ENCODE results near the gene NOL9.
A peak's percentile ranks its signal among the peaks of the same experiment; 100 is the strongest.
"Not testable (repeated sequence)": the region's sequence is repeated elsewhere in the genome, so short reads cannot be mapped to it uniquely, and the experiment has no call there.

Gene NOL9

DNA sequence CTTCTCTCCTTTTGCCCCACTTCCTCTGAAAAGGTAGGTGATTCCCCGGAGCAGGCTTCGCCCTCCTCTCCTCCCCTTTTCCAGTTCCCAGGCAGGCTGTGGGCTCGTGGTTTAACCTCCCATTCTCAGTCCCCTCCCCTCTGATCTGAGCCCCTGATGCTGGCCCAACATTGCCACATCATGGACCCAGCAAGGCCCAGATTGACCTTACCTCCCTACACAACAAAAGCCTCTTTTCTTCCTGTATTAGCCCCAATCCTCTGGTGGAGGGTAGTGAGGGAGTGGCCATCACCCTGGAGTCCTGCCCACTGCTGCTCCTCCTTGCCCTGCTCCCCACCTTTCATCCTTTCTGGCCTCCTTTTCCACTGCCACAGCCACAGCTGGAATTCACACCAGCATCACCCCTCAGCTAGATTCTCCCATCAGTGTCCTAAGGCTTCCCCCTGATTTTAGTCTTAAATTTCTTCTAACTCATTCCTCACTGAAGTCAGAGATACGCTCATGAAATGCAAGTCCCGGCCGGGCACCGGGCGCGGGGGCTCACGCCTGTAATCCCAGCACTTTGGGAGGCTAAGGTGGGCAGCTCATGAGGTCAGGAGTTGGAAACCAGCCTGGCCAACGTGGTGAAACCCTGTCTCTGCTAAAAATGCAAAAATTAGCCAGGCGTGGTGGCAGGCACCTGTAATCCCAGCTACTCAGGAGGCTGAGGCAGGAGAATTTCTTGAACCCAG lies 18.5 kb upstream of the NOL9 start:
- DNase-seq (ENCODE audit: low read depth), result no peak

DNA sequence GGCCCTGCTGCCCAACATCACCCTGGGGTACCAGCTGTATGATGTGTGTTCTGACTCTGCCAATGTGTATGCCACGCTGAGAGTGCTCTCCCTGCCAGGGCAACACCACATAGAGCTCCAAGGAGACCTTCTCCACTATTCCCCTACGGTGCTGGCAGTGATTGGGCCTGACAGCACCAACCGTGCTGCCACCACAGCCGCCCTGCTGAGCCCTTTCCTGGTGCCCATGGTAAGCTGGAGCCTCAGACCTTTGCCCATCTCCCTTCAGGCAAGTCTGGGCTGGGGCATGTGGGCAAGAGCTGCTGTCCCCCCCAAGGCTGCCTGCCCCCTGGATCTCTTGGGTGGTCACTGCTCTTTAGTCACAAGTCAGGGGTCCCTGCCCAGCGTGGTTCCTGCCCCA lies 16.7 kb upstream of the NOL9 start:
- DNase-seq (ENCODE audit: low read depth), result no peak

DNA sequence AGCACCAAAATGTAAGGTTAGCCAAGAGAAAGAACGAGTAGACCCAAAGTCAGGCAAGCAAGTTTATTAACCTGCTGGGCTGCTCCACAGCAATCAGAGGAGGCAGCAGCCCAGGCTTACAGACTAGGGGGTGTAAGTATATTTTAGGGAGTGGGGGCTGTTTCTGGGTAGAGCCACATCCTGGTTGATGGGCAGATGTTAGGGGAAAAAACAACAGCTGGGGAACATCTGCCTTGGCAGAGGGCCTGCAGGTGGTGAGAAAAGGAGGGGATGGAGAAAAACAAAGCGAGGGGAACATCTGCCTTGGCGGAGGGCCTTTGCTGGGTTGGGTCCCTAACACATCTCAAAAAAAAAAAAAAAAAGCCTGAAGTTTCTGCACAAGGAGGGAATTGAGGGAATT lies 15.8 kb upstream of the NOL9 start:
- DNase-seq (ENCODE audit: low read depth), result no peak

- no peak for DNase-seq (ENCODE audit: low read depth)
These were observed 14.7 kb upstream of the NOL9 start for GRCh38 chr1:6569033-6569432.

DNA sequence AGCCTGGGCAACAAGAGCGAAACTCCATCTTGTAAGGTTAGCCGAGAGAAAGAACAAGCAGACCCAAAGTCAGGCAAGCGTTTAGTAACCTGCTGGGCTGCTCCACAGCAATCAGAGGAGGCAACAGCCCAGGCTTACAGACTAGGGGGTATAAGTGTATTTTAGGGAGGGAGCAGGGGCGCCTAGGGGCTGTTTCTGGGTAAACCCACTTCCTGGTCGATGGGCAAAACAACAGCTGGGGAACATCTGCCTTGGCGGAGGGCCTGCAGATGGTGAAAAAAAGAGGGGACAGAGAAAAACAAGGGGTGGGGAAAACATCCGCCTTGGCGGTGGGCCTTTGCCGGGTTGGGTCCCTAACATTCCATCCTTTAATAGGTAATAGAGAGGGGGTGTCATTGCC lies 6.0 kb upstream of the NOL9 start:
- DNase-seq (ENCODE audit: low read depth), result no peak

GRCh38 chr1:6559161-6559560 lies 4.8 kb upstream of the NOL9 start:
- DNase-seq (ENCODE audit: low read depth), result not testable (repeated sequence)

DNA sequence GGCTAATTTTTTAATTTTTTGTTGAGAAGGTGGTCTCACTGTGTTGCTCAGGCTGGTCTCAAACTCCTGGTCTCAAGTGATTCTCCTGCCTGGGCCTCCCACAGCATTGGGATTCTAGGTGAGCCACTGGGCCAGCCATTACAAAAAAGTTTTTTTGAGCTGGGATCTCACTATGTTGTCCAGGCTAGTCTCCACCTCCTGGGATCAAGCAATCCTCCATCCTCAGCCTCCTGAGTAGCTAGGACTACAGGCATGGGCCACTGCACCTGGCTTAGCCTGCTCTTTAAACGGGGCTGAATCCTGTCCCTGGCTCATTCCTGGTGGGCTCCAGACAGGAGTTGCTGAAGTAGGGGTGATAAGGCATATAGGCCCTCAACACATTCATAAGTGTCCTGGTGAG lies 3.3 kb upstream of the NOL9 start:
- DNase-seq (ENCODE audit: low read depth), result no peak

DNA sequence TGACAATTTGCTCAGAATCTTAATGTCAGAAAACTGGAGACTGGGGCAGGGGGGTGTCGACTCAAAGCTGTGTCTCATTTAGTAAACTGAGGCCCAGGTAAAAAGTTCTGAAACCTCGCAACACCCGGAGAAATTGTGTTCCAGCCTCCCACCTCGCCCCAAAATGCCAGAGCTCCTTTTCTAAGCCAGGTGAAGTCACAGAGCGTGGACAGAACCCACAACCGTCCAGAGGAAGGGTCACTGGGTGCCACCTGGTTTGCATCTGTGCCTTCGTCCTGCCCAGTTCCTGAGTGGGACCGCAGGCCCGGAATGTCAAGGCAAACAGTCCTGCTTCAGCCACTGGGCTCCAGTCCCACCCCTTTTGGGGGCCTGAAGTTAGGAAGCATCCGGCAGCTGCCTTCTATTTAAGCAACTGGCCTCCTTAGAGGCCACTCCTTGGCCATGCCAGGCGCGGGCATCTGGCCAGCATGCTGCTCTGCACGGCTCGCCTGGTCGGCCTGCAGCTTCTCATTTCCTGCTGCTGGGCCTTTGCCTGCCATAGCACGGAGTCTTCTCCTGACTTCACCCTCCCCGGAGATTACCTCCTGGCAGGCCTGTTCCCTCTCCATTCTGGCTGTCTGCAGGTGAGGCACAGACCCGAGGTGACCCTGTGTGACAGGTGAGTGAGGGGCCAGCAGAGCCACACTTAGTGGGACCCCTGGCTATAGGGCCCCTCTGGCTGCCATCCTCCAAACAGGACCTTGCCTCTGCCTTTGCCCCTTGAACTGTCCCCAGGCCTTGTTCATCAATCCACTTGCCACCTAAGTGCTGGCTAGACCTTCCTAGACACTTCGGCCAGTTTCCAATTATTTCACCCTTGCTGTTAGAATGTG lies 830 bp upstream of the NOL9 start, which contains the start of gene TAS1R1:
TSS of gene TAS1R1 (plus strand) at position 401 of the 872 bp plus-strand sequence. CDS start at position 468, 67 bp downstream.
- no peak for DNase-seq (ENCODE audit: low read depth)

GRCh38 chr1:6547301-6547700 lies 7.0 kb downstream of the NOL9 start:
- no peak for DNase-seq (ENCODE audit: low read depth)

GRCh38 chr1:6546326-6546725 lies 8.0 kb downstream of the NOL9 start:
- no peak for DNase-seq (ENCODE audit: low read depth)

GRCh38 chr1:6545276-6546112 lies 8.8 kb downstream of the NOL9 start:
- DNase-seq (ENCODE audit: low read depth), result no peak

DNA sequence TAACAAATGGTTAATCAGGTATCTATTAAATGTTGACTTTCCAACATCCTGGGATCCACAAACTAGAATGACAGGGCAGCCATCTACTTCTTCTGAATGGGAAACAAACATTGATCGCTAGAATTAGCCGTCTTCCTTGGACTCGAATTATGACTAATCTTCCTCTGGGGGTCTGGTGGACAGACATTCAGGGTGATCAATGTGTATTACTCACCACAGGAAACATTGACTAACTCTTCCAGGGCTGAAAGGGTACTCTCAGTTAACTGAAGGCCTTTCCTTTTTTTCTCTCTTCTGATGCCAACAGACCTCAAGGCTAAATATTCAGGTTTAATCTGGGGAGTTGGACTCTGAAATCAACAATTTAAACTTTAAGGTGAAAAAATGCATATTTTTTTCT lies 9.5 kb downstream of the NOL9 start:
- DNase-seq (ENCODE audit: low read depth), result peak; percentile 36

DNA sequence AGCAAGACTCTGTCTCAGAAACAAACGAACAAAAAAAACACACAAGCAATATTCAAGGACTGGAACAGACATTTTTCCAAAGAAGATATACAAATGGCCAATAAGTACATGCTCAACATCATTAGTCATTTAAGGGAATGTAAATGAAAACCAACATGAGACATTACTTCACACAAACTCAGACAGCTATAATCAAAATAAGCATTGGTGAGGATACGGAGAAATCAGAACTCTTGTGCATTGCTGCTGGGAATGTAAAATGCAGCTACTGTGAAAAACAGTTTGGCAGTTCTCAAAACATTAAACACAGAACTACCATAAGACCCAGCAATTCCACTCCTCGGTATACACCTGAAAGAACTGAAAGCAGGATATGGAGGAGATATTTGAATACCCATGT lies 15.4 kb downstream of the NOL9 start:
- DNase-seq (ENCODE audit: low read depth), result no peak

GRCh38 chr1:6536291-6536690 lies 18.0 kb downstream of the NOL9 start:
- no peak for DNase-seq (ENCODE audit: low read depth)

GRCh38 chr1:6535214-6535613 lies 19.1 kb downstream of the NOL9 start:
- DNase-seq (ENCODE audit: low read depth), result no peak

- no peak for DNase-seq (ENCODE audit: low read depth)
These were observed 20.0 kb downstream of the NOL9 start for GRCh38 chr1:6534248-6534822.

GRCh38 chr1:6531996-6532395 lies 22.3 kb downstream of the NOL9 start:
- no peak for DNase-seq (ENCODE audit: low read depth)

GRCh38 chr1:6530504-6531160 lies 23.7 kb downstream of the NOL9 start:
- no peak for DNase-seq (ENCODE audit: low read depth)

- no peak for DNase-seq (ENCODE audit: low read depth)
These were observed 25.8 kb downstream of the NOL9 start for GRCh38 chr1:6528492-6528891.

DNA sequence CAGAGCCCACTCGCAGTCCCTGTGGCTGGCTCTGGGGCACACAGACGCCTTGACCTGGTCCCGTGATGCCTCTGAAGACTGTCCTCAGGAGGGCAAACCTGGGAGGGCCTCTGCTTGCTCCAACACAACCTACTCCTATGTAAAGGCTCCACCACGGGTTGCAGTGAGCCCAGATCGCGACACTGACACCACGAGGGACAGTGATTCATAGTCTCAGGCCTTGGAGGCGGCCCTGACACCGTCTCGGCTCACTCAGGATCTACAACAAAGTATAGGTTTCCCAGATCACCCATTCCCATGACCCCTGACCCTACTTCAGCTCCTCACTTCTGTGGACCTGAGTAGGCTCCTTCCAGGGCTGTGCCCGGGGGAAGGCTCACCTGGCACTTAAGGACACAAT lies 28.0 kb downstream of the NOL9 start:
- DNase-seq (ENCODE audit: low read depth), result no peak

DNA sequence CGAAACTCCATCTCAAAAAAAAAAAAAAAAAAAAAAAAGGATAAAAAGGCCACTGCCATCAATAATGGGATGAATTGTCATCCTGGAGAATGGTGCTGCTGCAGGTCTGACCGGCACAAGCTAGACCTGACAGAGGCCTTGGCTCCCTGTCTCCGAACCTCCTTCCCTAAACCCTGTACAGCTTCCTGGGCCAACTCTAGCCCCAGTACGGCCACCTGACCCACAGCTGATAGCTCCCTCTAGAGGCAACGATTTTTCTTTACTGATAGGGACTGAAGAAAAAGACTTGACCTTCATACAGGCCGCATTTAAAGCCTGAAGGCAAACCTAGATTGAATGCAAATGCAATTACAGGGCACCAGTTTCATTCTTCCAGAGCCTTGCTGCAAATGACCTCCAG lies 30.7 kb downstream of the NOL9 start:
- DNase-seq (ENCODE audit: low read depth), result no peak

DNA sequence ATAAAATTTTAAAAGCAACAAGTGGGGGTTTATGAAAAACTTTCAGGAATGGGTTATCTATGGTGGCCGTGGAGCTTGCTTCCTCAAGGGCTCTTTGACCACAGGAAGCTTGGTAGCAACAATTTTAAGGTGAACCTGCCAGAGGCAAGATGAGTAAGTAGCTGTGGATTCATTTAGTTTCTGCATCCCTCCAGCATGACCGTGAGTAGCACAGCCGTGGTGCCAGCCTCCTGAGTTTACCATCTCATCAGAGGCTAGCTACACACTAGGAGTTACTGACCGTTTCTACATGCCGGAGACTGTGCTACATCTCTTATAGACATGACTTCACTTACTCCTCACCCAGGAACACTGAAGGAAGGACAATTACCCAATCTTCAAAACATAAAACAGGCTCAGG lies 32.8 kb downstream of the NOL9 start:
- no peak for DNase-seq (ENCODE audit: low read depth)

Data from stromal cell of bone marrow (primary cell).